Activated CD4-positive, alpha-beta T cell treated with anti-CD3 and anti-CD28 coated beads, Interleukin-2, amount 10 ng/mL, durations not matched to agents 7 days and 5 days (primary cell): ENCODE results near the gene LEMD2. TPM values are rescaled to one million over a fixed set of nuclear protein-coding genes. Genes with fewer than 3 reads are reported as not detected.
A peak's percentile ranks its signal among the peaks of the same experiment; 100 is the strongest.

Experiments used
- CTCF ChIA-PET: fragments of 350-600 bp; sonication (Branson Sonifier 250); formaldehyde crosslinking; loops from one replicate; lab custom pipeline; 2021; ENCODE audit warnings: antibody characterized with exemption; lab: Charles Lee
- POLR2A ChIA-PET: fragments of 350-600 bp; sonication (Branson Sonifier 250); formaldehyde crosslinking; loops from one replicate; lab custom pipeline; 2021; ENCODE audit warnings: antibody characterized with exemption; lab: Charles Lee
- DNase-seq: peaks from one replicate; pipeline ENCODE4 v3.0.0-alpha.2; 2020
- H3K27ac Mint-ChIP-seq: one replicate; pipeline ENCODE4 v1.8.0; 2021; ENCODE audit warnings: mild to moderate bottlenecking, moderate library complexity, mixed read lengths
- H3K27me3 Mint-ChIP-seq: one replicate; pipeline ENCODE4 v1.8.0; 2021; ENCODE audit warnings: mixed read lengths
- H3K36me3 Mint-ChIP-seq: one replicate; pipeline ENCODE4 v1.8.0; 2021; ENCODE audit warnings: low read depth, mixed read lengths
- H3K4me1 Mint-ChIP-seq: one replicate; pipeline ENCODE4 v1.8.0; 2021; ENCODE audit warnings: mixed read lengths
- H3K4me3 Mint-ChIP-seq: one replicate; pipeline ENCODE4 v1.8.0; 2021; ENCODE audit warnings: mild to moderate bottlenecking, moderate library complexity, mixed read lengths
- H3K9me3 Mint-ChIP-seq: one replicate; pipeline ENCODE4 v1.8.0; 2021; ENCODE audit warnings: mixed read lengths
- total RNA-seq, 2 experiments: library from RNA; stranded (reverse); gene quantifications; one replicate each; pipeline ENCODE4 v1.2.3, GENCODE V29; 2021

Gene LEMD2
- total RNA-seq, 2 experiments from 2014 or later = 73.1 to 74.1 TPM

GRCh38 chr6:33744895-33745546 is 43.9 kb downstream of the LEMD2 start:
- Mint-ChIP-seq H3K27me3 (peaks cover 7% of the 10 kb centered on the region), H3K4me1 (no peaks in the 10 kb centered on the region), H3K27ac (no peak overlapping the region), H3K4me3 (no peak overlapping the region), H3K36me3 (no peaks in the 10 kb centered on the region), H3K9me3 (no peaks in the 10 kb centered on the region)
- ChIA-PET CTCF (interaction anchor here (1.0 to 1.9 kb wide), 5 partner anchors 14 to 34 kb away, joined by 3 to 8 read pairs (median 5); partner anchors contain the start of gene UQCC2), POLR2A (no interaction called here)
- no peak for DNase-seq

- POLR2A ChIA-PET = no interaction called here
- Mint-ChIP-seq H3K4me3 (no peak overlapping the region), H3K36me3 (no peaks in the 10 kb centered on the region), H3K4me1 (no peaks in the 10 kb centered on the region), H3K9me3 (no peaks in the 10 kb centered on the region), H3K27ac (no peak overlapping the region), H3K27me3 (peaks cover 7% of the 10 kb centered on the region)
- peak; percentile 76 for DNase-seq
- CTCF ChIA-PET = interaction anchor here (0.6 to 1.9 kb wide), 11 partner anchors 14 to 1064 kb away, joined by 3 to 5 read pairs (median 3); no protein-coding TSS in a partner anchor
Observed at GRCh38 chr6:33744001-33744848, 44.7 kb downstream of the LEMD2 start.

- CTCF ChIA-PET = interaction anchor here (1.4 to 1.9 kb wide), 2 partner anchors 19 to 21 kb away, joined by 5 read pairs; no protein-coding TSS in a partner anchor
- no peak overlapping the region for H3K4me3 Mint-ChIP-seq
- no peak overlapping the region for H3K27ac Mint-ChIP-seq
- DNase-seq = no peak
- H3K9me3 Mint-ChIP-seq = no peaks in the 10 kb centered on the region
- peaks cover 7% of the 10 kb centered on the region for H3K27me3 Mint-ChIP-seq
- POLR2A ChIA-PET = no interaction called here
- no peaks in the 10 kb centered on the region for H3K36me3 Mint-ChIP-seq
- H3K4me1 Mint-ChIP-seq = no peaks in the 10 kb centered on the region
Observed at GRCh38 chr6:33742837-33743236, 46.1 kb downstream of the LEMD2 start.

GRCh38 chr6:33742092-33742491 is 46.8 kb downstream of the LEMD2 start:
- peaks cover 7% of the 10 kb centered on the region for H3K27me3 Mint-ChIP-seq
- H3K4me3 Mint-ChIP-seq = no peak overlapping the region
- ChIA-PET CTCF (no interaction called here), POLR2A (no interaction called here)
- DNase-seq = no peak
- H3K36me3 Mint-ChIP-seq = no peaks in the 10 kb centered on the region
- no peaks in the 10 kb centered on the region for H3K4me1 Mint-ChIP-seq
- H3K9me3 Mint-ChIP-seq = no peaks in the 10 kb centered on the region
- no peak overlapping the region for H3K27ac Mint-ChIP-seq

- H3K27ac Mint-ChIP-seq = no peak overlapping the region
- no peak for DNase-seq
- no peaks in the 10 kb centered on the region for H3K9me3 Mint-ChIP-seq
- POLR2A ChIA-PET = no interaction called here
- CTCF ChIA-PET = no interaction called here
- peaks cover 7% of the 10 kb centered on the region for H3K27me3 Mint-ChIP-seq
- H3K4me3 Mint-ChIP-seq = no peak overlapping the region
- H3K36me3 Mint-ChIP-seq = no peaks in the 10 kb centered on the region
- no peaks in the 10 kb centered on the region for H3K4me1 Mint-ChIP-seq
Observed at GRCh38 chr6:33740794-33741193, 48.1 kb downstream of the LEMD2 start.

GRCh38 chr6:33740204-33740608 is 48.7 kb downstream of the LEMD2 start:
- Mint-ChIP-seq H3K9me3 (no peaks in the 10 kb centered on the region), H3K36me3 (no peaks in the 10 kb centered on the region), H3K27ac (no peak overlapping the region), H3K27me3 (peaks cover 7% of the 10 kb centered on the region), H3K4me1 (no peaks in the 10 kb centered on the region), H3K4me3 (no peak overlapping the region)
- ChIA-PET POLR2A (no interaction called here), CTCF (interaction anchor here (0.5 kb wide), 1 partner anchor 449 kb away, joined by 3 read pairs; no protein-coding TSS in a partner anchor)
- no peak for DNase-seq

- no peak overlapping the region for H3K27ac Mint-ChIP-seq
Observed at GRCh38 chr6:33739571-33739970, 49.4 kb downstream of the LEMD2 start.

GRCh38 chr6:33738879-33739278 is 50.1 kb downstream of the LEMD2 start:
- peaks cover 4% of the 10 kb centered on the region for H3K27me3 Mint-ChIP-seq
- ChIA-PET CTCF (interaction anchor here (0.6 kb wide), 1 partner anchor 480 kb away, joined by 5 read pairs; no protein-coding TSS in a partner anchor), POLR2A (no interaction called here)
- H3K4me1 Mint-ChIP-seq = no peaks in the 10 kb centered on the region
- no peak overlapping the region for H3K4me3 Mint-ChIP-seq
- no peaks in the 10 kb centered on the region for H3K36me3 Mint-ChIP-seq
- no peaks in the 10 kb centered on the region for H3K9me3 Mint-ChIP-seq
- no peak overlapping the region for H3K27ac Mint-ChIP-seq
- DNase-seq = no peak

More at GRCh38 chr6:33739571-33739970, 49.4 kb downstream of the LEMD2 start:
- ChIA-PET CTCF (interaction anchor here (0.6 kb wide), 1 partner anchor 480 kb away, joined by 5 read pairs; no protein-coding TSS in a partner anchor), POLR2A (no interaction called here)
- no peak for DNase-seq
- Mint-ChIP-seq H3K4me1 (no peaks in the 10 kb centered on the region), H3K36me3 (no peaks in the 10 kb centered on the region), H3K9me3 (no peaks in the 10 kb centered on the region), H3K4me3 (no peak overlapping the region), H3K27me3 (peaks cover 7% of the 10 kb centered on the region)

GRCh38 chr6:33738153-33738552 is 50.8 kb downstream of the LEMD2 start:
- POLR2A ChIA-PET = no interaction called here

GRCh38 chr6:33737267-33738026 is 51.5 kb downstream of the LEMD2 start:
- Mint-ChIP-seq H3K4me3 (no peak overlapping the region), H3K4me1 (no peaks in the 10 kb centered on the region), H3K36me3 (no peaks in the 10 kb centered on the region), H3K27me3 (no peaks in the 10 kb centered on the region), H3K27ac (no peak overlapping the region), H3K9me3 (no peaks in the 10 kb centered on the region)
- ChIA-PET CTCF (interaction anchor here (1.0 to 1.3 kb wide), 2 partner anchors 14 to 26 kb away, joined by 3 read pairs; partner anchors contain the start of gene UQCC2), POLR2A (no interaction called here)
- no peak for DNase-seq

More at GRCh38 chr6:33738153-33738552, 50.8 kb downstream of the LEMD2 start:
- Mint-ChIP-seq H3K36me3 (no peaks in the 10 kb centered on the region), H3K4me3 (no peak overlapping the region), H3K27me3 (peaks cover 4% of the 10 kb centered on the region), H3K9me3 (no peaks in the 10 kb centered on the region), H3K27ac (no peak overlapping the region), H3K4me1 (no peaks in the 10 kb centered on the region)
- no peak for DNase-seq
- CTCF ChIA-PET = interaction anchor here (1.3 kb wide), 1 partner anchor 13 kb away, joined by 3 read pairs; no protein-coding TSS in a partner anchor

- ChIA-PET POLR2A (no interaction called here), CTCF (no interaction called here)
- DNase-seq = no peak
- no peaks in the 10 kb centered on the region for H3K36me3 Mint-ChIP-seq
- no peaks in the 10 kb centered on the region for H3K9me3 Mint-ChIP-seq
- no peaks in the 10 kb centered on the region for H3K27me3 Mint-ChIP-seq
- H3K4me3 Mint-ChIP-seq = no peak overlapping the region
- no peak overlapping the region for H3K27ac Mint-ChIP-seq
- H3K4me1 Mint-ChIP-seq = no peaks in the 10 kb centered on the region
Observed at GRCh38 chr6:33735216-33735615, 53.7 kb downstream of the LEMD2 start.

GRCh38 chr6:33733709-33734007 is 55.3 kb downstream of the LEMD2 start:
- CTCF ChIA-PET = no interaction called here

More at GRCh38 chr6:33733709-33734007, 55.3 kb downstream of the LEMD2 start:
- Mint-ChIP-seq H3K4me3 (no peak overlapping the region), H3K27ac (no peak overlapping the region), H3K4me1 (no peaks in the 10 kb centered on the region), H3K27me3 (no peaks in the 10 kb centered on the region), H3K9me3 (no peaks in the 10 kb centered on the region), H3K36me3 (no peaks in the 10 kb centered on the region)
- POLR2A ChIA-PET = no interaction called here
- DNase-seq = no peak
